Measurements from ENCODE around the gene GSN.

The GSN gene

DNA sequence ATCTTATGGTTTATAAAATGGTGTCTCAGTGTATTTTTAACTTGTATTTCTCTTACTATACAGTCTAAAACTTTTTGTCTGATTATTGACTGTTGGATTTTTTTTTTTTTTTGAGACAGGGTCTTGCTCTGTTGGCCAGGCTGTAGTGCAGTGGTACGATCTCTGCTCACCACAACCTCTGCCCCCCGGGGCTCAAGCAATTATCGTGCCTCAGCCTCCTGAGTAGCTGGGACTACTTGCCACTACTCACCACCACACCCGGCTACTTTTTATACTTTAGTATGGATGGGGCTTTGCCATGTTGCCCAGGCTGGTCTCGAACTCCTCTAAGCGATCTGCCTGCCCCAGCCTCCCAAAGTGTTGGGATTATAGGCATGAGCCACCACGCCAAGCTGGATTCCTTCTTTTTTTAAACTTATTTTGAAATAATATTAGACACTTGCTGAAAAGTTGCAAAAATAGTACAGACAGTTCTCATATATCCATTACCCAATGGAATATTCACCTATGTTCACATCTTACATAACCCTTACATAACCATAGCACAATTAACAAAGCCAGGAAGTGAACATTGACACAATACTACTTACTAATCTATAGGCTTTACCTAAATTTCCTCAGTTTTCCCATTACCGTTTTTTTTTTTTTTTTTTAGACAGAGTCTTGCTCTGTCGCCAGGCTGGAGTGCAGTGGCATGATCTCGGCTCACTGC lies 54.9 kb downstream of the GSN start:
- no peak for DNase-seq (ENCODE audit: low read depth in 1 of 2, low spot score in 1 of 2)

GRCh38 chr9:121323449-121324151 lies 55.6 kb downstream of the GSN start:
- no peak for DNase-seq (ENCODE audit: low read depth in 1 of 2, low spot score in 1 of 2)

DNA sequence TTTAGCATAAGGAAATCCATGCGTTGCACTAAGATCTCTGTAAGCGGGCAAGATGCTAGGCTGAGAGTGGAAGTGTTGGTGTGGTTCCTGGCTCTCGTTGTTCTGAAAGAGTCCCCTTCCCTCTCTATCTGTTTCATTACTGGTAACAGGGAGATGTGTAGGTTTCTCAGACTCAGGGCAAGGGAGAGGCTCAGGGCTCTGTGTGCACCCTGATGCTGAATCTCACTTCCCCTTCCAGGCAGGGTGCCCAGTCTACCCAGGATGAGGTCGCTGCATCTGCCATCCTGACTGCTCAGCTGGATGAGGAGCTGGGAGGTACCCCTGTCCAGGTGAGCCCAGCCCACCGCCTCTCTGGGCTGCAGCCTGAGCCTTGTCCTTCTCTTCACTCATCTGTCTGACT lies 56.4 kb downstream of the GSN start:
- DNase-seq (ENCODE audit: low read depth in 1 of 2, low spot score in 1 of 2): no peak

GRCh38 chr9:121324755-121325154 lies 56.8 kb downstream of the GSN start:
- DNase-seq (ENCODE audit: low read depth in 1 of 2, low spot score in 1 of 2): no peak

- DNase-seq (ENCODE audit: low read depth in 1 of 2, low spot score in 1 of 2): no peak
Observed at GRCh38 chr9:121325387-121325786, 57.4 kb downstream of the GSN start.

- DNase-seq (ENCODE audit: low read depth in 1 of 2, low spot score in 1 of 2): no peak
Observed at GRCh38 chr9:121326130-121326838, 58.3 kb downstream of the GSN start.

GRCh38 chr9:121326901-121327613 lies 59.1 kb downstream of the GSN start:
- no peak for DNase-seq (ENCODE audit: low read depth in 1 of 2, low spot score in 1 of 2)

DNA sequence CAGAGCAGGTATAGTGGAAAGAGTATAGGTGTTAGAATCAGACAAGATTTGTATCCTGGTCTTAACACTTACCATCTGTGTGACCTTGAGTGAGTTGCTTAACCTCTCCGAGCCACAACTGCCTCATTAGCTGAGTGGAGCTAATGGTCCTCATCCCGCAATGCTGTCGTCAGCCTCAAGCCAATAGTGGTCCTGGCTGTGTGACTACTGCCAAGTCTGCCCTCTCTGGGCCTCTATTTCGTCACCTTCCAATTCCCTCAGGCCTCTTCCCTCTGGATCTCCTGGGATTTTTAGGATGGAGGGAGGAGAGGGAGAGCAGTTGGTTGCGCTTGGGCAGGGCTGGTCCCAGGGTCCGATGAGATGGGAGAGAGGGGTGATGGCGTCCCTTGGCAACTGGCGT lies 60.5 kb downstream of the GSN start:
- DNase-seq (ENCODE audit: low read depth in 1 of 2, low spot score in 1 of 2): no peak

GRCh38 chr9:121328876-121329681 lies 61.1 kb downstream of the GSN start:
- DNase-seq (ENCODE audit: low read depth in 1 of 2, low spot score in 1 of 2): no peak

- no peak for DNase-seq (ENCODE audit: low read depth in 1 of 2, low spot score in 1 of 2)
Observed at GRCh38 chr9:121331549-121331948, 63.6 kb downstream of the GSN start.

DNA sequence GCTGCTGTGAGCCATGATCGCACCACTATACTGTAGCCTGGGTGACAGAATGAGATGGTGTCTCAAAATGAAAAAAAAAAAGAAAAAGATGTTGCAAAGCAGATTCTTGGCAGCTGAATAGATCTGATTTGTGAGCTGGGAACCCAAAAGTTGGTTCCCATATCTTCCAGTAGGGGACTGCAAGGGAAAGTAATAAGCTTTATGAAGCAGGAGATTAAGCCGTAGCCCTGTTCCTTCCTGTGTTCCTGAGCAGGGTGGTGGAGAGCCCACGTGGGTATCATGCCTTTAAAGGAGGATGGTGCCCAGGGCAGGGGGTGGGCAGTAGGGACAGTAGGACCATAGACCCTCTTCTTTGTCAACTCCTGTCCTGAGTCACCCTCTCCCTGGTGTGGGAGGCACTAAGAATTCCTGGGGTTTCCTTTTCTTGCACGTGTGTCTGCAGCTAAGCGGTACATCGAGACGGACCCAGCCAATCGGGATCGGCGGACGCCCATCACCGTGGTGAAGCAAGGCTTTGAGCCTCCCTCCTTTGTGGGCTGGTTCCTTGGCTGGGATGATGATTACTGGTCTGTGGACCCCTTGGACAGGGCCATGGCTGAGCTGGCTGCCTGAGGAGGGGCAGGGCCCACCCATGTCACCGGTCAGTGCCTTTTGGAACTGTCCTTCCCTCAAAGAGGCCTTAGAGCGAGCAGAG lies 64.2 kb downstream of the GSN start:
- DNase-seq (ENCODE audit: low read depth in 1 of 2, low spot score in 1 of 2): no peak

DNA sequence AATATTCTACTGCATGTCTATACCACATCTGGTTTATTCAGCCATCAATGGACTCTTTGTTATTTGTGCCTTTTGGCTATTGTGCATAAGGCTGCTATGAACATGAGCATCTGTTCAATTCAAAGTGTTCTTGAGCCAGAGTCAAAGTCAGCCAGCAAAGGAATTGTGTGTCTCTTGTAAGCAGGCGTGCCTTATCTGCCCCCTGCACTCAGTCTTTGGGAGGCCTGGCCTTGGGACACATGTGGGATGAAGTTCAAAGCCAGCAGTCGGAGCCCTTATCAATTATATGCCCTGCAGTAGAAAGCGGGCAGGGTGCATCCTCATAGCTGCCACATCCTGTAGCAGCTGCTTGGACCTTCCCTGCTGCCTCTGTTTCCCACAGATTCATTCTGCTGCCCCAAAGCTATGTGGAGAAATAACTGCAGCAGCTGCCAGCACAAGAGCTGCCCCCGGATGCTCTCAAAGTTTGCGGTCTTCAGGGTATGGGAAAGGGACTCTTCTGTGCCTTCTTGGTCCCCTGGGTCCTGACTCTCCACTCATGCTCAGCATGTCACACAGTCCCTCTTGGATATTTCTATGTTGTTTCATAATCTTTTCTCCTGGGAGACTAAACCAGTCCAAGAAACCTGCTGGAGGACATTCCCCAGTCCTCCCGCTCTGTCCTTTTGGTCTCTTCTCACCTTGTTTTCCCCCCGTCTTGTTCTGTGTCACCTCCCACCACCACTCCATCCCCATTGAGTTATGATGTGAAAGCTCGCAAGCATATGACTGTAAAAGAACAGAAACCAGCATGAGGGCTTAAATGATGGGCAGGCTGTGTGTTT lies 66.2 kb downstream of the GSN start:
- DNase-seq (ENCODE audit: low read depth in 1 of 2, low spot score in 1 of 2): no peak

GRCh38 chr9:121336665-121337064 lies 68.7 kb downstream of the GSN start:
- no peak for DNase-seq (ENCODE audit: low read depth in 1 of 2, low spot score in 1 of 2)

GRCh38 chr9:121339437-121339836 lies 71.5 kb downstream of the GSN start:
- no peak for DNase-seq (ENCODE audit: low read depth in 1 of 2, low spot score in 1 of 2)

- DNase-seq (ENCODE audit: low read depth in 1 of 2, low spot score in 1 of 2): no peak
Observed at GRCh38 chr9:121340676-121341392, 72.9 kb downstream of the GSN start.

GRCh38 chr9:121344184-121344583 lies 76.2 kb downstream of the GSN start:
- no peak for DNase-seq (ENCODE audit: low read depth in 1 of 2, low spot score in 1 of 2)

GRCh38 chr9:121345070-121345469 lies 77.1 kb downstream of the GSN start:
- DNase-seq (ENCODE audit: low read depth in 1 of 2, low spot score in 1 of 2): no peak

DNA sequence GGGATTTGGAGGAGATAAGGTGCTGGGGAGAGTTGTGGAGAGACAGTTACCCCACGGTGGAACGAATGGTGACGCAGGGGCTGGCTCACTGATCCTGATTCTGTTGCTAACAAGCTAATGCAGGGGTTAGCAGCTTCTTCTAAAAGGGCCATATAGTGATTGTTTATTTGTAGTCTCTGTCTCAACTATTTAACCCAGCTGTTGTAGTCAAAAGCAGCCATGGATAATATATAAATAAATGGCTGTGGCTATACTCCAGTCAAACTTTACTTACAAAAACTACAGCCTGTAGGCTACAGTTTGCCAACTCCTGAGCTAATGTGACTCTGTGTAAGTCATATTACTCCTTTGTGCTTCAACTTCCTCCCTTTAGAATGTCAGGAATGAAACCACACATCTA lies 80.3 kb downstream of the GSN start:
- DNase-seq (ENCODE audit: low read depth in 1 of 2, low spot score in 1 of 2): no peak

GRCh38 chr9:121349009-121349408 lies 81.0 kb downstream of the GSN start:
- DNase-seq (ENCODE audit: low read depth in 1 of 2, low spot score in 1 of 2): no peak

Measured in activated CD4-positive, alpha-beta T cell treated with anti-CD3 and anti-CD28 coated beads, Interleukin-2, amount 50 U/mL, for 24 hours (primary cell).